Ovary (tissue), 9 donors: Measurements from ENCODE around the gene PPP2R2B. TPM values are rescaled to one million over a fixed set of nuclear protein-coding genes. Genes with fewer than 3 reads are reported as not detected.

Experiments used
- DNase-seq, 5 donors: peaks; one replicate each; pipeline ENCODE4 v3.0.0-alpha.2; 2019 to 2020
- H3K27ac ChIP-seq, 2 donors: fragments of 200-600 bp; one replicate each; pipeline versions ENCODE4 v1.5.1 to v1.8.0; 2019 to 2022
- H3K27me3 ChIP-seq: fragments of 200-600 bp; one replicate; pipeline ENCODE4 v1.8.0; 2022
- H3K36me3 ChIP-seq: fragments of 200-600 bp; sonication (generic); one replicate; pipeline ENCODE4 v1.5.1; 2019
- H3K4me1 ChIP-seq: one replicate; pipeline ENCODE4 v1.8.1; 2013; ENCODE audit warnings: mild to moderate bottlenecking, moderate library complexity; ENCODE audit not compliant: insufficient read depth
- H3K4me3 ChIP-seq: fragments of 200-600 bp; sonication (generic); one replicate; pipeline ENCODE4 v1.5.1; 2017
- H3K9me3 ChIP-seq, 2 donors: fragments of 200-600 bp in 1 of 2; sonication (generic) in 1 of 2; one replicate each; pipeline versions ENCODE4 v1.5.1 to v1.8.1; 2013 to 2019; ENCODE audit warnings: mild to moderate bottlenecking in 1 of 2, moderate library complexity in 1 of 2
- EP300 ChIP-seq: sonication (generic); formaldehyde crosslinking; IDR thresholded peaks from one replicate; pipeline ENCODE4 v1.6.1; 2017; ENCODE audit warnings: antibody characterized with exemption
- POLR2A ChIP-seq: fragments of 450-650 bp; IDR thresholded peaks from one replicate; pipeline ENCODE4 v1.6.1; 2017; ENCODE audit warnings: antibody characterized with exemption, mild to moderate bottlenecking, moderate library complexity
- WGBS, 3 donors: extraction: QIAGEN DNeasy Blood & Tissue Kit in 1 of 3; methylation state at CpG; one replicate each; pipeline versions ENCODE4 v1.1.5 to v1.1.7; 2013 to 2017; 5-methylcytosine and 5-hydroxymethylcytosine counted together
- intact Hi-C, 4 donors: fragments of 100-400 bp; cut with DNase I; formaldehyde crosslinking; loops; one replicate each; pipeline versions ENCODE4 v1.11.0 to v1.15.1; 2022 to 2023
- polyA plus RNA-seq, 2 donors: library from polyadenylated mRNA; stranded (reverse); fragments of 200-250 nt in 1 of 2; fragments of 350-450 nt in 1 of 2; fragmentation: Illumina TruSeq in 1 of 2; extraction: RNeasy Lipid Tissue Mini Kit (QIAGEN cat#74804) in 1 of 2; gene quantifications; one replicate each; pipeline ENCODE4 v1.2.3, GENCODE V29; 2013 to 2014
- total RNA-seq, 7 donors: library from RNA; depleted of rRNA in 2 of 7; stranded (reverse); fragments of >200 nt in 2 of 7; fragmentation: NEBNext Ultra II Directional in 3 of 7; extraction: Animal tissue kit (Norgen Biotek cat#: 25700) in 3 of 7; gene quantifications; one replicate each; pipeline versions ENCODE4 v1.1.0 to v1.2.4, GENCODE V29; 2016 to 2023
- TF ChIP-seq, protein P1 (sequence below), 3 donors: fragments of 450-650 bp in 2 of 3; fragments of 200-600 bp in 1 of 3; IDR thresholded peaks; one replicate each; pipeline versions ENCODE4 v1.5.1 to v1.8.0; 2016 to 2022; ENCODE audit warnings: antibody characterized with exemption in 3 of 3, mild to moderate bottlenecking in 1 of 3
- donor health status: DM: no; HTN: no; CAD: no; lungs with moderate emphysema.
- donor health status: DM: no; HTN: no; CAD: no.
- donor health status: Bipolar disorder and iron deficiency.
- donor health status: DM: yes; HTN: yes; CAD: no.
- donor health status: DM: no; HTN: no; CAD: no.
- donor health status: DM: yes; HTN: yes; CAD: no.

Gene PPP2R2B
- total and polyA plus RNA-seq, 9 donors, result 0.12 to 20.8 (median 1.2) TPM; not detected in 1

DNA sequence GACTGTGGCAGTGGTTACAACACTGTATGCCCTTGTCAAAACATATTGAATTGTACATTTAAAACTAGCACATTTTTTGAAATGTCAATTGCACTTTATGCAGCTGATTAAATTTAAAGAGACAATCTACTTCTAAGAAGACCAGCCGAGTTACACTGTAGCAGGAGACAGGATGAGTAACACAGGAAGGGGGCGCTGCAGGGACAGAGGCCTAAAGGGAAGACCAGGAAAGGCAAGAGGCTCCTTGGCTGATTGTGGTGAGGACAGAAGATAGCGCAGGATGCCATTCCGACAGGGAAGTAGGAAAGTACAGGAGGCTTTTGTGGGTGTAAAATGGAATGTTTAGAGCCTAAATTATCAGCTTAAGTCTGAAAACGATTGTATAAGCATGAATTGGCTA lies 28.2 kb upstream of the PPP2R2B start:
- intact Hi-C loops, result no loop called here
- Histone ChIP-seq H3K27me3 (no peaks in the 10 kb centered on the region), H3K27ac (no peak overlapping the region), H3K4me3 (no peak overlapping the region), H3K4me1 (no peaks in the 10 kb centered on the region), H3K36me3 (no peaks in the 10 kb centered on the region), H3K9me3 (no peaks in the 10 kb centered on the region)
- no peak for DNase-seq
- TF ChIP-seq EP300, result no peak
- TF ChIP-seq, protein P1, sequence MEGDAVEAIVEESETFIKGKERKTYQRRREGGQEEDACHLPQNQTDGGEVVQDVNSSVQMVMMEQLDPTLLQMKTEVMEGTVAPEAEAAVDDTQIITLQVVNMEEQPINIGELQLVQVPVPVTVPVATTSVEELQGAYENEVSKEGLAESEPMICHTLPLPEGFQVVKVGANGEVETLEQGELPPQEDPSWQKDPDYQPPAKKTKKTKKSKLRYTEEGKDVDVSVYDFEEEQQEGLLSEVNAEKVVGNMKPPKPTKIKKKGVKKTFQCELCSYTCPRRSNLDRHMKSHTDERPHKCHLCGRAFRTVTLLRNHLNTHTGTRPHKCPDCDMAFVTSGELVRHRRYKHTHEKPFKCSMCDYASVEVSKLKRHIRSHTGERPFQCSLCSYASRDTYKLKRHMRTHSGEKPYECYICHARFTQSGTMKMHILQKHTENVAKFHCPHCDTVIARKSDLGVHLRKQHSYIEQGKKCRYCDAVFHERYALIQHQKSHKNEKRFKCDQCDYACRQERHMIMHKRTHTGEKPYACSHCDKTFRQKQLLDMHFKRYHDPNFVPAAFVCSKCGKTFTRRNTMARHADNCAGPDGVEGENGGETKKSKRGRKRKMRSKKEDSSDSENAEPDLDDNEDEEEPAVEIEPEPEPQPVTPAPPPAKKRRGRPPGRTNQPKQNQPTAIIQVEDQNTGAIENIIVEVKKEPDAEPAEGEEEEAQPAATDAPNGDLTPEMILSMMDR (IDR thresholded peaks at IDR 0.05), result no peak
- no peak for TF ChIP-seq POLR2A
- 51 to 66% (median 60%) methylated on average over 5 of the region's 5 CpGs for WGBS, 3 donors

DNA sequence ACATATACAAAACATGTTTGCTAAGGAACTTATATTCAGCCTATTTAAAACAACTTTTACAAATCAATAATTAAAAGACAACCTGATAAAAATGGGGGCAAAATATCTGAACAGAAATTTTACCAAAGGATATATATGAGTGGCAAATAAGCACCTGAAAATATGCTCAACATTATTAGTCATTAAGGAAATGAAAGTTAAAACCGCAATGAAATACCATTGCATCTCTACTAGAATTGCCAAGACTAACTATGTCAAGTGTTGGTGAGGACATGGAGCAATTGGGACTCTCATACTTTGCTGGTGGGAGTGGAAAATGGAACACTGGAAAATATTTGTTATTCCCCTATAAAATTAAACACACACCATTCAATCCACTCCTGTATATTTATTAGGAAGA lies 26.3 kb upstream of the PPP2R2B start:
- no peaks in the 10 kb centered on the region for H3K27me3 ChIP-seq
- DNase-seq, result no peak
- no peak overlapping the region for H3K27ac ChIP-seq
- TF ChIP-seq, protein P1 (IDR thresholded peaks at IDR 0.05), result no peak
- TF ChIP-seq POLR2A (no peak), EP300 (no peak)
- H3K36me3 ChIP-seq, result no peaks in the 10 kb centered on the region
- no peaks in the 10 kb centered on the region for H3K9me3 ChIP-seq
- no peak overlapping the region for H3K4me3 ChIP-seq
- intact Hi-C loops, result no loop called here
- 88 to 96% (median 91%) methylated on average over 1 of the region's 1 CpG for WGBS, 3 donors
- H3K4me1 ChIP-seq, result no peaks in the 10 kb centered on the region

DNA sequence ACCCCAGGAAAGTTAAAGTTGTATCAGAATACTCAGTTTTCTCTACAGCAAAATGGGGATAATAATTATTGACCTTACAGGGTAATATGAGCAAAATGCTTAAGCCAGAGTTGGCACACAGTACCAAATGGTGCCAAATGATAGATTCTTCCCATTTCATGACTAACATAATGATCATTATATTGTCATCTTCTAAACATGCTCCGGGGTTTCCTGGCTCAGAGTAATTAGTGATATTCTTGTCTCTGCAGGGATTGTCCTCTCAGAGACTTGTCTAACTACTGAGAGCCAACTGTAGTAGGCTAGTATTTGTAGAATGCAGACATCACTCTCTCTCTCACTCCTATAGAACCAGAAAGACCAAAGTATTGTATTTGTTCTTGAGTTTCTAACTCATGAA lies 25.2 kb upstream of the PPP2R2B start:
- Histone ChIP-seq H3K27me3 (no peaks in the 10 kb centered on the region), H3K4me1 (no peaks in the 10 kb centered on the region), H3K4me3 (no peak overlapping the region), H3K36me3 (no peaks in the 10 kb centered on the region), H3K9me3 (no peaks in the 10 kb centered on the region), H3K27ac (no peak overlapping the region)
- intact Hi-C loops, result no loop called here
- WGBS, 3 donors, result 71 to 92% (median 91%) methylated on average over 1 of the region's 1 CpG
- TF ChIP-seq POLR2A, result no peak
- no peak for DNase-seq

DNA sequence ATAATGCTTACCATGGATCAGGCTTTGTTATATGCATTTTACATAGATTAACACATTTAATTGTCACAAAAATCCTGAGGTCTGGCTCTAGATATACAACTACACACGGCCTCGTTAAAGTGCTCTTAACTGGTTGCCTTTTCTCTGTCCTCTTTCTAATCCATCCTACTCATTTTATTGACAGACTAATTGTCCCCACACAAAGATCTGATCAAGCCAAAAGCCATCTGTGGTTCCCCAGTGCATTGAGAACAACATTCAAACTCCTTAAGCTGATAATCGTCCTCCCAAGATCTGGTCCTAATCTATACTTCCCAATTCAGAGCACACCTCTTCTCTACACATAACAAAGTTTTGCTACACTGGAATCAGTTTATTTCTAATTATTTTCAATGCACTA lies 23.9 kb upstream of the PPP2R2B start:
- H3K36me3 ChIP-seq, result no peaks in the 10 kb centered on the region
- no peaks in the 10 kb centered on the region for H3K4me1 ChIP-seq
- TF ChIP-seq EP300, result no peak
- TF ChIP-seq, protein P1 (IDR thresholded peaks at IDR 0.05), result no peak
- TF ChIP-seq POLR2A, result no peak
- WGBS, 3 donors, result 87 to 91% (median 91%) methylated on average over 3 of the region's 3 CpGs
- DNase-seq, result no peak
- H3K27me3 ChIP-seq, result no peaks in the 10 kb centered on the region
- intact Hi-C loops, result no loop called here
- no peak overlapping the region for H3K27ac ChIP-seq
- H3K9me3 ChIP-seq, result no peaks in the 10 kb centered on the region
- no peak overlapping the region for H3K4me3 ChIP-seq

DNA sequence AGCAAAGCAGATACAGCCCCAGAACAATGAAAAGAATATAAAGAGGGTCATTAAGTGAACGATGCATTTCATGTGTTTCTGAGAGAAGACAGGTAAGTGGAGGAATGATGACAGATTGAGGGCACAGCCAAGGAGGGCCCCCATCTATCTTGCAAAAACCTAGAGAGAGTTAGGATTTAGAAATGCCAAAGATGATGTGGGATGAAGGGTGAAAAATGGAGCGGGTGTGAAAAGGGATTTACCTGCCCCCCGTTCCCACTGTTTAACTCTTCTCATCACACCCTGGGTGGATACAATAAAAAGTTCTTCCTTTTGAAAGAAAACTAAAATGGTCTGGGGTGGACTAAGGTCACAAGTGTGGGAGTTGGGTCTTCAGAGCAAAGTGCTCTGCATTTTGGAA lies 18.5 kb upstream of the PPP2R2B start:
- WGBS, 3 donors, result 75 to 82% (median 77%) methylated on average over 3 of the region's 3 CpGs

More for the DNA sequence above, 18.5 kb upstream of the PPP2R2B start:
- TF ChIP-seq, protein P1 (IDR thresholded peaks at IDR 0.05), result no peak
- TF ChIP-seq EP300 (no peak), POLR2A (no peak)
- Histone ChIP-seq H3K4me1 (no peaks in the 10 kb centered on the region), H3K27ac (no peak overlapping the region), H3K9me3 (no peaks in the 10 kb centered on the region), H3K36me3 (no peaks in the 10 kb centered on the region), H3K4me3 (no peak overlapping the region), H3K27me3 (no peaks in the 10 kb centered on the region)
- intact Hi-C loops, result no loop called here
- no peak for DNase-seq
